Uterus (tissue), 4 donors: Measurements from ENCODE around the gene GABARAP. TPM values are rescaled to one million over a fixed set of nuclear protein-coding genes. Genes with fewer than 3 reads are reported as not detected.

Source experiments
- DNase-seq, 2 donors: peaks; one replicate each; pipeline ENCODE4 v3.0.0-alpha.2; 2019 to 2020
- H3K27ac ChIP-seq, 2 donors: fragments of 200-600 bp; sonication (generic); 1 replicate in 1 of 2; 2 replicates in 1 of 2; pipeline ENCODE4 v1.5.1; 2016 to 2018
- H3K27me3 ChIP-seq, 2 donors: fragments of 200-600 bp; sonication (generic); one replicate each; pipeline ENCODE4 v1.5.1; 2018 to 2019; ENCODE audit warnings: control low read depth in 1 of 2
- H3K36me3 ChIP-seq, 2 donors: fragments of 200-600 bp; sonication (generic); one replicate each; pipeline ENCODE4 v1.5.1; 2019; ENCODE audit warnings: control low read depth in 1 of 2
- H3K4me1 ChIP-seq, 2 donors: fragments of 200-600 bp; sonication (generic); one replicate each; pipeline ENCODE4 v1.5.1; 2018 to 2019; ENCODE audit warnings: control low read depth in 1 of 2
- H3K4me3 ChIP-seq, 2 donors: fragments of 200-600 bp; sonication (generic); 1 replicate in 1 of 2; 2 replicates in 1 of 2; pipeline ENCODE4 v1.5.1; 2018 to 2019; ENCODE audit warnings: mild to moderate bottlenecking in 1 of 2
- H3K9me3 ChIP-seq, 2 donors: fragments of 200-600 bp; sonication (generic); one replicate each; pipeline ENCODE4 v1.5.1; 2019; ENCODE audit warnings: control low read depth in 1 of 2
- CTCF ChIP-seq, 4 experiments: fragments of 200-600 bp in 2 of 4; fragments of 450-650 bp in 2 of 4; sonication (generic) in 2 of 4; IDR thresholded peaks; one replicate each; pipeline ENCODE4 v1.5.1; 2016 to 2019; ENCODE audit warnings: antibody characterized with exemption in 4 of 4, mild to moderate bottlenecking in 2 of 4, moderate library complexity in 1 of 4
- POLR2A ChIP-seq, 2 donors: fragments of 450-650 bp; IDR thresholded peaks; one replicate each; pipeline ENCODE4 v1.6.1; 2016; ENCODE audit warnings: antibody characterized with exemption in 2 of 2, mild to moderate bottlenecking in 1 of 2, moderate library complexity in 1 of 2
- intact Hi-C: fragments of 100-400 bp; cut with DNase I; formaldehyde crosslinking; loops from one replicate; pipeline ENCODE4 v1.15.1; 2023; ENCODE audit warnings: low total_unique reads
- total RNA-seq, 4 donors: library from RNA; depleted of rRNA in 3 of 4; stranded (reverse); fragments of >200 nt in 3 of 4; gene quantifications; one replicate each; pipeline versions ENCODE4 v1.1.0 to v1.2.4, GENCODE V29; 2014 to 2023
- donor health status: DM: yes; HTN: yes; CAD: no.

Gene GABARAP
- total RNA-seq, 4 donors from 2014 or later: 220 to 467 (median 366) TPM

- Histone ChIP-seq H3K27me3 (no peaks in the 10 kb centered on the region), H3K4me1 (peaks cover 0 to 21% of the 10 kb centered on the region in 2 donors), H3K36me3 (no peaks in the 10 kb centered on the region), H3K9me3 (no peaks in the 10 kb centered on the region), H3K4me3 (peak within 1 kb of the TSS; percentile 68 to 73), H3K27ac (peak within 1 kb of the TSS; percentile 97 to 98)
- peak; percentile 44 to 65 for TF ChIP-seq POLR2A (IDR thresholded peaks at IDR 0.05)
- TF ChIP-seq CTCF (IDR thresholded peaks at IDR 0.05): peak; percentile 34 to 41 (median 37)
- peak; percentile 94 to 95 for DNase-seq
- intact Hi-C loops: no loop called here
Observed at GRCh38 chr17:7252176-7253043, 10.2 kb upstream of the GABARAP start, which contains the start of gene ELP5. ELP5 (plus strand) TSS chr17:7252215; CDS start chr17:7252551, 336 bp downstream.

DNA sequence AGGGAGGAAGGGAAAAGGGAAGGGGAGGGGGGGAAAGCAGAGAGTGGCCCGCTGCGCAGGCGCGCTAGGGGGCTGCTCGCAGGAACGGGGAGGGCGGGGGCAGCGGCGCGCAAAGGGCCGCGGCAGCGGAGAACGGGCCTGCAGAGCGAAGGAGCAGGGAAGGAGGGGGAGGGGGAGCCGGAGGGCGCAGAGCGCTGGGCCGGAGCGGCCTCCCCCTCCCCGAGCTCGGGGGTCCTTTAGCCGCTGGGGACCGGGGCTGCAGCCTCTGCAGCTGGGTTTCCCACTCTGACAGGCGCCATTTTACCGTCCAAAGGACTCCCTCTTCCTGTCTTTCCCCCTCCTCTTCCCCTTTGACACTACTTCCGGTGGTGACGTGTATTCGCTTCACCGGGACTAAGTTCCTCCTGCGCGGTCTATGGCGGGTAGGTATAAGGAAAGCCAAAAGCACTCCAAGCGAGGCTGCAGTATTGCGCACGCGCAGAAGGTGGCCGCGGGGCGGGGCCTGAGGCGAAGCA, 9.5 kb upstream of the GABARAP start, which contains the start of gene CTDNEP1:
Gene CTDNEP1 (minus strand): TSS at position 74 of the 515 bp plus-strand sequence. CDS start 438 bp downstream, outside the sequence.
- Histone ChIP-seq H3K4me1 (peaks cover 0 to 21% of the 10 kb centered on the region in 2 donors), H3K27me3 (no peaks in the 10 kb centered on the region), H3K9me3 (no peaks in the 10 kb centered on the region), H3K27ac (peak within 1 kb of the TSS; percentile 97 to 98), H3K4me3 (peak within 1 kb of the TSS; percentile 68 to 73), H3K36me3 (no peaks in the 10 kb centered on the region)
- intact Hi-C loops: no loop called here
- DNase-seq: peak; percentile 97 to 99
- TF ChIP-seq CTCF (IDR thresholded peaks at IDR 0.05) (no peak), POLR2A (IDR thresholded peaks at IDR 0.05) (peak in 1 of 2 donors; percentile 43)

DNA sequence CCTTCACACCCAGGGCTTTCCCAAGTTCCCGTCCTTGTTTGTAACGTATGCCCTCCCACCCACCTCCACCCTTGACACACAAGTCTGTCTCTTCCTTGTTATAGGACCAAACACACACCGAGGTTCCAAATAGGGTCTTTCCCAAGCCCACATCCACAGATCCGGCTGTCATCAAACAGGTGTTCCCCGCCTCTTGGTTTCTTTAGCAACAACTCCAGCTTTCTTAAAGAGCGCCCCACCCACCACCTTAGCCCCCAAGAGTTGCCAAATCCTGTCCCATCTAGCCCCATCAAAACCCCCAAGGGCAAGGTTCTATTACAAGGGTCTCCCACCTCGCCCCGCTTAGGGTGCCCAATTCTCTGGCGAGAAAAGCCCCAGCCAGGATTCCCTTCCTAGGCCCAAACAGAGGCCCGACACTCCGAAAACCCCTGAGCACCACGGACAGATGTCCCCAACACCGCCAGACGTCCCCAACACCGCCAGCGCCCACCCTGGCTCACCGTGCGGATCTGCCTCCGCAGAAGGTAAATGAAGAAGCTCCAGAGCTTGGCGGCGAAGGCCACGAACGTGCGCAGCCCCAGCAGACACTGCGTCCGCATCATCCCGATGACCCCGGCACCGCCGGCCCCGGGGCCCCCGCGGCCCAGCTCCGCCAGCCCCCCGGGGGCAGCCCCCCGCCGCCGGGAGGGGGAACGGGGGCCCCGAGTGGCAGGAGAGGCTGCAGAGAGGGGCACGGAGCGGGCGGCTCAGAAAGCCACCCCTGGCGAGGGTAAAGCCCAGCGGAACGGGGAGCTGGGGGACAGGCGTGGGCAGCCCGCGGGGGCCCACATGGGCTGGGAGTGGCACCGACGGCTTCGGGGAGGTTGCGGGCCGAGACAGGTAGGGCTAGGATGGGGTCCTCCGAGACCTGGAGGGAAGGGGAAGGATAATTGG, 8.7 kb upstream of the GABARAP start:
- intact Hi-C loops: no loop called here
- H3K4me1 ChIP-seq: peaks cover 0 to 21% of the 10 kb centered on the region in 2 donors
- no peaks in the 10 kb centered on the region for H3K9me3 ChIP-seq
- TF ChIP-seq POLR2A (IDR thresholded peaks at IDR 0.05) (no peak), CTCF (IDR thresholded peaks at IDR 0.05) (no peak)
- peak overlapping the region; percentile 97 to 98 for H3K27ac ChIP-seq
- H3K4me3 ChIP-seq: peak overlapping the region; percentile 68 to 73
- H3K36me3 ChIP-seq: no peaks in the 10 kb centered on the region
- H3K27me3 ChIP-seq: no peaks in the 10 kb centered on the region
- DNase-seq: no peak

DNA sequence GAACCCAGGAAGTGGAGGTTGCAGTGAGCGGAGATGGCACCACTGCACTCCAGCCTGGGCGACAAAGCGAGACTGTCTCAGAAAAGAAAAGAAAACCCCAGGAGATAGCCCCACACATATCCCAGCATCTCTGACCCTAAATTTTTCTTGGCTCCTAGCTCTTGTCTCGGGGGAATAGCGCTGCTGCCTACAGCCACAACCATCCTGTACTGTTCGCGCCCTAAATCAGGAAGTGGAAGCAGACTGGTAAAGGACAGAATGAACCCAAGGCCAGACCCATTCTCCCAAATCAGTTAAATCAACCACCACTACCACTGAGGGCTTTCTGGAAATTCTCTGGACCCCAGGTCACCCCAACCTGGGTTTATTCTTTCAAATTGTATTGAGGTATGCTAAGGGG, 7.6 kb upstream of the GABARAP start:
- Histone ChIP-seq H3K4me1 (peaks cover 0 to 21% of the 10 kb centered on the region in 2 donors), H3K27ac (no peak overlapping the region), H3K9me3 (no peaks in the 10 kb centered on the region), H3K36me3 (no peaks in the 10 kb centered on the region), H3K27me3 (no peaks in the 10 kb centered on the region), H3K4me3 (peak overlapping the region in 1 of 2 donors; percentile 73)
- no peak for TF ChIP-seq POLR2A (IDR thresholded peaks at IDR 0.05)
- TF ChIP-seq CTCF (IDR thresholded peaks at IDR 0.05): no peak
- intact Hi-C loops: no loop called here
- DNase-seq: no peak
